ENCODE data around the gene PIGL.
"Not testable (repeated sequence)": the region's sequence is repeated elsewhere in the genome, so short reads cannot be mapped to it uniquely, and the experiment has no call there.

Gene PIGL

GRCh38 chr17:16304830-16305229 is 87.8 kb downstream of the PIGL start:
- Mint-ChIP-seq H3K27ac (no peak overlapping the region), H3K4me3 (no peak overlapping the region), H3K9me3 (no peaks in the 10 kb centered on the region), H3K27me3 (ENCODE audit: low read depth, poor library complexity) (no peaks in the 10 kb centered on the region), H3K36me3 (ENCODE audit: low read depth) (peaks cover 26% of the 10 kb centered on the region), H3K4me1 (no peaks in the 10 kb centered on the region)
- TF ChIP-seq CTCF (IDR thresholded peaks at IDR 0.05), result peak; percentile 45
- DNase-seq, result peak; percentile 25

- Mint-ChIP-seq H3K36me3 (ENCODE audit: low read depth) (peaks cover 39% of the 10 kb centered on the region), H3K4me1 (peaks cover 6% of the 10 kb centered on the region), H3K27ac (no peak overlapping the region), H3K4me3 (no peak overlapping the region), H3K9me3 (peaks cover 11% of the 10 kb centered on the region), H3K27me3 (ENCODE audit: low read depth, poor library complexity) (no peaks in the 10 kb centered on the region)
- TF ChIP-seq CTCF (IDR thresholded peaks at IDR 0.05), result no peak
- no peak for DNase-seq
Observed at GRCh38 chr17:16306211-16306610, 89.2 kb downstream of the PIGL start.

GRCh38 chr17:16312061-16312460 is 95.1 kb downstream of the PIGL start:
- H3K4me3 Mint-ChIP-seq; H3K27me3 Mint-ChIP-seq (ENCODE audit: low read depth, poor library complexity); H3K27ac Mint-ChIP-seq; DNase-seq: not testable (repeated sequence)
- Mint-ChIP-seq H3K4me1 (peaks cover 22% of the 10 kb centered on the region), H3K36me3 (ENCODE audit: low read depth) (peaks cover 63% of the 10 kb centered on the region), H3K9me3 (peaks cover 30% of the 10 kb centered on the region)

DNA sequence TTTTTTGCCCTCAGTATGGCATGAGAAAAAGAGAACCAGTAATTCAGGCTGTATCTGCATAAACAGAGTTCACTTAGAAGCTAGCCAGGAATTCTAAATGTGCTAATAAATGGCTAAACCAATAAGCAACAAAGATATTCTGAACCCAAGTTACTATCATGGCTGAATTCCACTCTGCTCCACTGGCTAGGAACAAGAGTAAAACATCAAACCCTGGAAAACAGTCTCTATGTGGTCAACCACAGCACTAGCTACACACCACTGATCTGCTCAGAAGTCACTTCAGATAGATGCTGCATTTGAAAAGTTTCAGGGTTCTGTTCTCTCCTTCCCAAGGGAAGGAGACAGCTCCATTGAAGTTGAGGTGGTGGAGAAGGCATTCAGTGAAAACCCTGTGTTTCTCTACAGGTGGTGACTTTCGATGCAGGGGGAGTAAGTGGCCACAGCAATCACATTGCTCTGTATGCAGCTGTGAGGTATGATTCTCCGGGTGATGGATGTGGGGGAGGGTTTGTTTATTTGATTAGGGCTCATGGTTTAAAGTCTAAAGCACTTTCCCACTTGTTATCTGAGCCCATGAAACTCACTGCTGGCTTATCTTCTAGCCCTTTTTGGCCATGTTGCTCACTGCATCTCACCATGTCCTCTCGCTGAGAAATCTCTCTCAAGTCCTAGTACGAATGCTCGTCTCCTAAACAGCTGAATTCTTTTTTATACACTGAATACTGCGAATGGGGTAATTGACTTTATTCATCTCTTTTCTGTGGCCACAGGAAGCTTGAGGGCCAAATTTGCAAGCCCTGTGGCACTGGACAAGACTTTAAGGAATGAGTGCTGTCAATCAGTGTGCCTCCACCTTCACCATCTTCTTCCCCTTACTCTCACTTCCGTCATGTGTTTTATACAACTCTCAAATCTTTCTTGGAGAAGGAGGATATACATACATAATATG is 96.4 kb downstream of the PIGL start:
- DNase-seq, result no peak
- peak overlapping the region; percentile 22 for H3K27ac Mint-ChIP-seq
- H3K27me3 Mint-ChIP-seq (ENCODE audit: low read depth, poor library complexity), result no peaks in the 10 kb centered on the region
- peaks cover 30% of the 10 kb centered on the region for H3K9me3 Mint-ChIP-seq
- TF ChIP-seq CTCF (IDR thresholded peaks at IDR 0.05), result no peak
- peaks cover 22% of the 10 kb centered on the region for H3K4me1 Mint-ChIP-seq
- H3K36me3 Mint-ChIP-seq (ENCODE audit: low read depth), result peaks cover 64% of the 10 kb centered on the region
- no peak overlapping the region for H3K4me3 Mint-ChIP-seq

- no peak for DNase-seq
- Mint-ChIP-seq H3K36me3 (ENCODE audit: low read depth) (peaks cover 65% of the 10 kb centered on the region), H3K27ac (peak overlapping the region; percentile 57), H3K27me3 (ENCODE audit: low read depth, poor library complexity) (peaks cover under 1% of the 10 kb centered on the region), H3K4me1 (peaks cover 22% of the 10 kb centered on the region), H3K4me3 (no peak overlapping the region), H3K9me3 (peaks cover 30% of the 10 kb centered on the region)
- no peak for TF ChIP-seq CTCF (IDR thresholded peaks at IDR 0.05)
Observed at GRCh38 chr17:16314189-16314588, 97.2 kb downstream of the PIGL start.

DNA sequence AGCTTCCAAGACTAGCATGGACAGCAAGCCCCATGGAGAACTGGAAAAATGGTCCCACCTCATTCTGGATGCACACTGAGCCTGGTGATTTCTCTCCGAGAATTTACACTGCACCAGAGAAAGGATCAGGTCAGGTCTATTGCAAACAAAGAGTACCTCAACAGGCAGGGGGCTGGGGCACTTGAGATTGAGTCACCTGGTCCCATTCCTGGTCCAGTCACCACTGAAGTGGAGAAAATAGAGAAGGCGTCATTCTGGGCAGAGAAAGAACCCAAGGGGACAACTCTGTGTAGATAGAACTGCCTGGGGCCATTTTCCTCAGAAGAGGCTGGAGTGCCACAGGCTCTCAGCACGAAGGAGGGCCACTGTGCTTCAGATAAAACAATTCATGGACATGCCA is 97.8 kb downstream of the PIGL start:
- H3K9me3 Mint-ChIP-seq, result peaks cover 30% of the 10 kb centered on the region
- H3K4me1 Mint-ChIP-seq, result peaks cover 22% of the 10 kb centered on the region
- DNase-seq, result no peak
- H3K36me3 Mint-ChIP-seq (ENCODE audit: low read depth), result peaks cover 64% of the 10 kb centered on the region
- TF ChIP-seq CTCF (IDR thresholded peaks at IDR 0.05), result no peak
- no peak overlapping the region for H3K27ac Mint-ChIP-seq
- peaks cover 4% of the 10 kb centered on the region for H3K27me3 Mint-ChIP-seq (ENCODE audit: low read depth, poor library complexity)
- H3K4me3 Mint-ChIP-seq, result no peak overlapping the region
